NT2/D1 (cell line): ENCODE measurements around the gene PEPD.

Experiments
- DNase-seq: peaks from one replicate; pipeline ENCODE4 v3.0.0-alpha.2; 2011; ENCODE audit warnings: low read depth, low spot score
- H3K27me3 ChIP-seq: 2 replicates; pipeline ENCODE4 v1.6.0; 2011; ENCODE audit warnings: mild to moderate bottlenecking; ENCODE audit not compliant: insufficient read length, insufficient read depth
- H3K36me3 ChIP-seq: 2 replicates; pipeline ENCODE4 v1.6.1; 2011; ENCODE audit warnings: mild to moderate bottlenecking, low read length, mixed read lengths; ENCODE audit not compliant: insufficient read depth, insufficient read length
- H3K4me1 ChIP-seq: 2 replicates; pipeline ENCODE4 v1.5.1; 2011; ENCODE audit not compliant: insufficient read depth, insufficient read length
- H3K4me3 ChIP-seq: 2 replicates; pipeline ENCODE4 v1.5.1; 2011; ENCODE audit warnings: low read depth; ENCODE audit not compliant: insufficient read length
- H3K9ac ChIP-seq: 2 replicates; pipeline ENCODE4 v1.6.0; 2011; ENCODE audit warnings: low read depth; ENCODE audit not compliant: insufficient read length
- H3K9me3 ChIP-seq: 2 replicates; pipeline ENCODE4 v1.5.1; 2011; ENCODE audit warnings: mild to moderate bottlenecking, low read length; ENCODE audit not compliant: insufficient read depth
- SUZ12 ChIP-seq: IDR thresholded peaks from 2 replicates; pipeline ENCODE4 v1.6.1; 2011; ENCODE audit not compliant: insufficient read length, insufficient read depth; ENCODE audit errors: extremely low read depth
- YY1 ChIP-seq: IDR thresholded peaks from 2 replicates; pipeline ENCODE4 v1.6.1; 2011; ENCODE audit not compliant: insufficient read length, insufficient read depth
- ZNF274 ChIP-seq: IDR thresholded peaks from 2 replicates; pipeline ENCODE4 v1.6.1; 2011; ENCODE audit warnings: mild to moderate bottlenecking, low read depth, low read length

PEPD gene

GRCh38 chr19:33510462-33511194 is 11.0 kb downstream of the PEPD start:
- Histone ChIP-seq H3K36me3 (peaks cover 28% of the 10 kb centered on the region), H3K4me3 (no peak overlapping the region), H3K9ac (no peak overlapping the region), H3K27me3 (no peaks in the 10 kb centered on the region), H3K4me1 (peaks cover 11% of the 10 kb centered on the region), H3K9me3 (no peaks in the 10 kb centered on the region)
- TF ChIP-seq SUZ12 = no peak
- DNase-seq = no peak

GRCh38 chr19:33509774-33510173 is 11.8 kb downstream of the PEPD start:
- no peak overlapping the region for H3K9ac ChIP-seq
- H3K9me3 ChIP-seq = no peaks in the 10 kb centered on the region
- H3K36me3 ChIP-seq = peaks cover 28% of the 10 kb centered on the region
- H3K4me1 ChIP-seq = peaks cover 16% of the 10 kb centered on the region
- H3K4me3 ChIP-seq = no peak overlapping the region
- no peak for TF ChIP-seq ZNF274
- TF ChIP-seq YY1 = no peak
- TF ChIP-seq SUZ12 = no peak
- DNase-seq = no peak
- no peaks in the 10 kb centered on the region for H3K27me3 ChIP-seq

- no peak for DNase-seq
- no peaks in the 10 kb centered on the region for H3K27me3 ChIP-seq
- no peak overlapping the region for H3K9ac ChIP-seq
- no peaks in the 10 kb centered on the region for H3K9me3 ChIP-seq
- H3K4me1 ChIP-seq = peaks cover 19% of the 10 kb centered on the region
- H3K4me3 ChIP-seq = no peak overlapping the region
- TF ChIP-seq ZNF274 (no peak), YY1 (no peak), SUZ12 (no peak)
- peaks cover 26% of the 10 kb centered on the region for H3K36me3 ChIP-seq
Observed at GRCh38 chr19:33508941-33509614, 12.5 kb downstream of the PEPD start.

GRCh38 chr19:33508431-33508830 is 13.2 kb downstream of the PEPD start:
- TF ChIP-seq YY1 = no peak
- no peak for TF ChIP-seq SUZ12
- TF ChIP-seq ZNF274 = no peak
- H3K4me3 ChIP-seq = no peak overlapping the region
- no peak overlapping the region for H3K9ac ChIP-seq
- H3K27me3 ChIP-seq = no peaks in the 10 kb centered on the region
- H3K36me3 ChIP-seq = peaks cover 25% of the 10 kb centered on the region
- H3K9me3 ChIP-seq = no peaks in the 10 kb centered on the region
- no peak for DNase-seq
- H3K4me1 ChIP-seq = peaks cover 19% of the 10 kb centered on the region

GRCh38 chr19:33508009-33508408 is 13.6 kb downstream of the PEPD start:
- peaks cover 27% of the 10 kb centered on the region for H3K36me3 ChIP-seq
- no peak overlapping the region for H3K9ac ChIP-seq
- TF ChIP-seq SUZ12 (no peak), ZNF274 (no peak), YY1 (no peak)
- no peak overlapping the region for H3K4me3 ChIP-seq
- peaks cover 19% of the 10 kb centered on the region for H3K4me1 ChIP-seq
- DNase-seq = no peak
- H3K9me3 ChIP-seq = no peaks in the 10 kb centered on the region
- H3K27me3 ChIP-seq = no peaks in the 10 kb centered on the region

- Histone ChIP-seq H3K27me3 (no peaks in the 10 kb centered on the region), H3K4me3 (no peak overlapping the region), H3K36me3 (peaks cover 25% of the 10 kb centered on the region), H3K4me1 (peaks cover 19% of the 10 kb centered on the region), H3K9ac (no peak overlapping the region), H3K9me3 (no peaks in the 10 kb centered on the region)
- no peak for DNase-seq
- TF ChIP-seq YY1 = no peak
- TF ChIP-seq SUZ12 = no peak
- TF ChIP-seq ZNF274 = no peak
Observed at GRCh38 chr19:33507021-33507956, 14.3 kb downstream of the PEPD start.

- Histone ChIP-seq H3K9ac (no peak overlapping the region), H3K9me3 (no peaks in the 10 kb centered on the region), H3K4me3 (no peak overlapping the region), H3K36me3 (peaks cover 23% of the 10 kb centered on the region), H3K27me3 (no peaks in the 10 kb centered on the region), H3K4me1 (peaks cover 19% of the 10 kb centered on the region)
- no peak for DNase-seq
- TF ChIP-seq YY1 (no peak), ZNF274 (no peak), SUZ12 (no peak)
Observed at GRCh38 chr19:33506498-33506897, 15.1 kb downstream of the PEPD start.
